Activated CD4-positive, alpha-beta memory T cell treated with anti-CD3 and anti-CD28 coated beads for 36 hours (primary cell): ENCODE results near the gene ZFX. TPM values are rescaled to one million over a fixed set of nuclear protein-coding genes. Genes with fewer than 3 reads are reported as not detected.
A peak's percentile ranks its signal among the peaks of the same experiment; 100 is the strongest.

ENCODE experiments used
- CTCF ChIA-PET: fragments of 350-600 bp; sonication (Branson Sonifier 250); formaldehyde crosslinking; loops from one replicate; lab custom pipeline; 2021; ENCODE audit warnings: antibody characterized with exemption, inconsistent platforms; lab: Charles Lee
- POLR2A ChIA-PET: fragments of 350-600 bp; sonication (Branson Sonifier 250); formaldehyde crosslinking; loops from one replicate; lab custom pipeline; 2021; ENCODE audit warnings: antibody characterized with exemption; lab: Charles Lee
- DNase-seq: peaks from one replicate; pipeline ENCODE4 v3.0.0-alpha.2; 2020
- H3K27ac Mint-ChIP-seq: one replicate; pipeline ENCODE4 v1.8.0; 2021; ENCODE audit warnings: mixed read lengths
- H3K27me3 Mint-ChIP-seq: one replicate; pipeline ENCODE4 v1.8.0; 2021; ENCODE audit warnings: mixed read lengths
- H3K36me3 Mint-ChIP-seq: one replicate; pipeline ENCODE4 v1.8.0; 2021; ENCODE audit warnings: mixed read lengths
- H3K4me1 Mint-ChIP-seq: one replicate; pipeline ENCODE4 v1.8.0; 2021; ENCODE audit warnings: low read depth, mixed read lengths
- H3K4me3 Mint-ChIP-seq: one replicate; pipeline ENCODE4 v1.8.0; 2021; ENCODE audit warnings: mild to moderate bottlenecking, mixed read lengths
- H3K9me3 Mint-ChIP-seq: one replicate; pipeline ENCODE4 v1.8.0; 2021; ENCODE audit warnings: mixed read lengths
- intact Hi-C: fragments of 100-400 bp; cut with micrococcal nuclease; formaldehyde crosslinking; loops from one replicate; pipeline ENCODE4 v1.15.1; 2023
- total RNA-seq, 2 experiments: library from RNA; stranded (reverse); gene quantifications; one replicate each; pipeline ENCODE4 v1.2.3, GENCODE V29; 2021

Gene ZFX
- total RNA-seq, 2 experiments from 2014 or later: 31.1 to 35.5 TPM

DNA sequence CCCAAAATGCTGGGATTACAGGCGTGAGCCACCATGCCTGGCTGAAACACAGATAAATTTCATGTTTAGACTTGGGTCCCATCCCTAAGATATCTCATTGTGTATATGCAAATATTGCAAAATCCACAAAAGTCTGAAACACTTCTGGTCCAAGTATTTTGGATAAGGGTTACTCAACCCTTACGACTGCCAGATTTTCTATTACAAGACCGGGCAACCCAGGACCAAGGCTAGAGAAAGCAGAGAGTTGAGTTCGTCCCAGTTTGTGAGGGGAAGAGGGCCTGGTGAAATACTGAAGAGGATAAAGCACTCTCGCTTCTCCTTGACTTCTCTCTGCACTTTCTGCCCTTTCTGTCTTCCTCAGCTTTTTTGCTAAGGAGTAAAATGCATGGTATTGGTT, 34.5 kb downstream of the ZFX start:
- Mint-ChIP-seq H3K9me3 (no peaks in the 10 kb centered on the region), H3K4me3 (no peak overlapping the region), H3K36me3 (peaks cover 6% of the 10 kb centered on the region), H3K27me3 (no peaks in the 10 kb centered on the region), H3K27ac (no peak overlapping the region), H3K4me1 (peaks cover 21% of the 10 kb centered on the region)
- no peak for DNase-seq
- intact Hi-C loops: no loop called here
- POLR2A ChIA-PET: no interaction called here
- CTCF ChIA-PET: no interaction called here

DNA sequence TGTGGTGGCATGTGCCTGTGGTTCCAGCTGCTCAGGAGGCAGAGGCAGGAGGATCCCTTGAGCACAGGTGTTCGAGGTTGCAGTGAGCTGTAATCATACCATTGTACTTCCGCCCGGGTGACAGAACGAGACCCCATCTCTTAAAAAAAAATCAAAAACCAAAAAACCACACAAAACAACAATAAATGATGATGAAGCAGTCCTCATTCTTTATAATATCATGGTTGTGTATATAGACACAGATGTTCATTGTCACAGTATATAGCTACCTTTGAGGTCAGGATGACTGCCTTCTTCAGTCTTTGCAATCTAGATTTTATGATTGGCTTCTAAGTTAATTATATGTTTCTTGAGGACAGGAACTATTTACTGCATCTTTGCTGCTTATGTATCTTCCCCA, 37.0 kb downstream of the ZFX start:
- H3K27me3 Mint-ChIP-seq: no peaks in the 10 kb centered on the region
- peaks cover 4% of the 10 kb centered on the region for H3K36me3 Mint-ChIP-seq
- intact Hi-C loops: loop anchor here (2.0 kb wide), 1 partner anchor 14 kb away; no protein-coding TSS in a partner anchor
- no peak overlapping the region for H3K27ac Mint-ChIP-seq
- no peak overlapping the region for H3K4me3 Mint-ChIP-seq
- CTCF ChIA-PET: no interaction called here
- DNase-seq: no peak
- no peaks in the 10 kb centered on the region for H3K9me3 Mint-ChIP-seq
- H3K4me1 Mint-ChIP-seq: peaks cover 31% of the 10 kb centered on the region
- POLR2A ChIA-PET: no interaction called here

- H3K9me3 Mint-ChIP-seq: no peaks in the 10 kb centered on the region
- DNase-seq: no peak
- ChIA-PET CTCF (no interaction called here), POLR2A (no interaction called here)
- H3K4me3 Mint-ChIP-seq: no peak overlapping the region
- no peaks in the 10 kb centered on the region for H3K27me3 Mint-ChIP-seq
- peaks cover 4% of the 10 kb centered on the region for H3K36me3 Mint-ChIP-seq
- H3K27ac Mint-ChIP-seq: no peak overlapping the region
- peaks cover 32% of the 10 kb centered on the region for H3K4me1 Mint-ChIP-seq
- intact Hi-C loops: loop anchor here (2.0 kb wide), 1 partner anchor 14 kb away; no protein-coding TSS in a partner anchor
Observed at GRCh38 chrX:24186986-24187385, 37.5 kb downstream of the ZFX start.

GRCh38 chrX:24189490-24189889, 40.0 kb downstream of the ZFX start:
- intact Hi-C loops: no loop called here
- Mint-ChIP-seq H3K36me3 (peaks cover 6% of the 10 kb centered on the region), H3K4me1 (peaks cover 50% of the 10 kb centered on the region), H3K4me3 (no peak overlapping the region), H3K27me3 (no peaks in the 10 kb centered on the region), H3K27ac (no peak overlapping the region), H3K9me3 (no peaks in the 10 kb centered on the region)
- DNase-seq: no peak
- CTCF ChIA-PET: no interaction called here
- POLR2A ChIA-PET: no interaction called here

GRCh38 chrX:24190500-24191156, 41.1 kb downstream of the ZFX start:
- H3K27ac Mint-ChIP-seq: no peak overlapping the region

DNA sequence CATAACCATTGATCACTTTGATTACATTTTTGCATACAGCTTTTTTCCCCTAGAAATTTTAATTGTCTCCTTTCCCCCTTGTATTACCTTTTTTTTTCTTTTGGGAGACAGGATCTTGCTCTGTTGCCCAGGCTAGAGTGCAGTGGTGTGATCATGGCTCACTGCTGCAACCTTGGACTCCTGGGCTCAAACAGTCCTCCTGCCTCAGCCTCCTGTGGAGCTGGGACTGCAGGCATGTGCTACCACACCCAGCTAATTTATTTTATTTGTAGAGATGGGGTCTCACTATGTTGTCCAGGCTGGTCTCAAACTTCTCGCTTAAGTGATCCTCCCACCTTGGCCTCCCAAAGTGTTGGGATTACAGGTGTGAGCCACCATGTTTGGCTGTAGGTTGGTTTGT, 47.0 kb downstream of the ZFX start:
- Mint-ChIP-seq H3K9me3 (no peaks in the 10 kb centered on the region), H3K27ac (no peak overlapping the region), H3K27me3 (no peaks in the 10 kb centered on the region), H3K4me3 (no peak overlapping the region), H3K4me1 (peaks cover 53% of the 10 kb centered on the region), H3K36me3 (peaks cover 6% of the 10 kb centered on the region)
- DNase-seq: no peak
- intact Hi-C loops: no loop called here
- CTCF ChIA-PET: no interaction called here
- POLR2A ChIA-PET: no interaction called here

More at GRCh38 chrX:24190500-24191156, 41.1 kb downstream of the ZFX start:
- Mint-ChIP-seq H3K27me3 (no peaks in the 10 kb centered on the region), H3K4me3 (no peak overlapping the region), H3K36me3 (peaks cover 6% of the 10 kb centered on the region), H3K9me3 (no peaks in the 10 kb centered on the region), H3K4me1 (peaks cover 51% of the 10 kb centered on the region)
- intact Hi-C loops: no loop called here
- ChIA-PET CTCF (no interaction called here), POLR2A (no interaction called here)
- DNase-seq: no peak

- POLR2A ChIA-PET: no interaction called here
- no peak overlapping the region for H3K27ac Mint-ChIP-seq
Observed at GRCh38 chrX:24198101-24198500, 48.6 kb downstream of the ZFX start.

DNA sequence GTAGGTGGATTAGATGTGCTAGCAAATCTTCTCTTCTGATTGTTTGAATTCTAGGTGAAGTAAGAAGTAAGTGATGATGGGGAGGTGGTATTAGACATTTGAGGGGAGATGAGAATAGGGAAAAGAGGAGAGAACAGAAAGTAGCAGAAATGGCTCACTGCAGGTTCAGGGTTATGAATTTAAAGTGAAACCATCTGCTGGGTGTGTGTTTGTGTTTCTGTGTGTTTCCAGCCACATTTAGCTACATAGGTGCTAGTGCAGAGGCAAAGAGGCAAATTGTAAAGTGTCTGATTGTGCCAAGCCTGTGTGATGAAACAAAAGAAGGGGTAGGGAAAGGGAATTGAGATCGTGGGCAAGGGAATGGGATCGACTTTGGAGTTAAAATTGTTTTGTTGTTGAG, 50.6 kb downstream of the ZFX start:
- Mint-ChIP-seq H3K4me1 (peaks cover 67% of the 10 kb centered on the region), H3K9me3 (no peaks in the 10 kb centered on the region), H3K27ac (peak overlapping the region; percentile 66), H3K27me3 (no peaks in the 10 kb centered on the region), H3K36me3 (peaks cover 15% of the 10 kb centered on the region), H3K4me3 (no peak overlapping the region)
- CTCF ChIA-PET: no interaction called here
- intact Hi-C loops: loop anchor here (2.0 to 5.0 kb wide), 3 partner anchors 13 to 48 kb away; no protein-coding TSS in a partner anchor
- POLR2A ChIA-PET: no interaction called here
- DNase-seq: no peak

More at GRCh38 chrX:24198101-24198500, 48.6 kb downstream of the ZFX start:
- Mint-ChIP-seq H3K4me1 (peaks cover 60% of the 10 kb centered on the region), H3K4me3 (no peak overlapping the region), H3K27me3 (no peaks in the 10 kb centered on the region), H3K9me3 (no peaks in the 10 kb centered on the region), H3K36me3 (peaks cover 13% of the 10 kb centered on the region)
- CTCF ChIA-PET: no interaction called here
- intact Hi-C loops: no loop called here
- no peak for DNase-seq

- intact Hi-C loops: loop anchor here (2.0 to 5.0 kb wide), 3 partner anchors 14 to 49 kb away; no protein-coding TSS in a partner anchor
- no peak for DNase-seq
- Mint-ChIP-seq H3K27me3 (no peaks in the 10 kb centered on the region), H3K36me3 (peaks cover 13% of the 10 kb centered on the region), H3K4me3 (no peak overlapping the region), H3K27ac (no peak overlapping the region), H3K9me3 (no peaks in the 10 kb centered on the region), H3K4me1 (peaks cover 65% of the 10 kb centered on the region)
- POLR2A ChIA-PET: no interaction called here
- CTCF ChIA-PET: interaction anchor here (1.0 kb wide), 1 partner anchor 59 kb away, joined by 3 read pairs; no protein-coding TSS in a partner anchor
Observed at GRCh38 chrX:24201216-24201615, 51.7 kb downstream of the ZFX start.

DNA sequence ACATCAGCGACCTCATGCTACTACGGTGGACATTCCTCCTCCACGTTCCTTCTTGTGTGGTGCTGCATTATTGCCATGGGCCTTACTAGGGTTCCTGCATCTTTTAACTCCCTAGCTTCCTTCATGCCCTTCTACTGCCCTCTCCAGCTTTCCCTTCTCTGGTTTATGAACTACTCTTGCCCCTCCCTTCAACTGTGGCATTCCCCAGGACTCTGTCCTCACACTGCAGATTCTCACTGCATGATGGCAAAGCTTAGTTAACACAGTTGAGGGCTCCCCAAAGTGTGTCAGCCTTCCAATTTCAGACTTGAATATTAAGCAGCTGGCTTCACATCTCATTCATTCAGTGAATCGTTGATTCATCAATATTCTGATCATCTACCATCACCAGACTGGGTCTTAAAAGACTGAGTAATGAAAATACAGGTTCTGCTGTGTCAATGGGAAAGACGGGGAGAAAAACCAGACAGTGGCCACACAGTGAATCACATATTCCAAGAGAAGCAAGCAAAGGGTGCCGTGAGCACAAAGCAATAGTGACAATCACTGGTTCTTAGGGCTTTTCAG, 53.0 kb downstream of the ZFX start:
- H3K27ac Mint-ChIP-seq: peak overlapping the region; percentile 78
- H3K4me3 Mint-ChIP-seq: no peak overlapping the region
- H3K9me3 Mint-ChIP-seq: no peaks in the 10 kb centered on the region
- POLR2A ChIA-PET: no interaction called here
- CTCF ChIA-PET: interaction anchor here (0.5 to 1.1 kb wide), 2 partner anchors 8 to 137 kb away, joined by 3 read pairs; no protein-coding TSS in a partner anchor
- H3K4me1 Mint-ChIP-seq: peaks cover 59% of the 10 kb centered on the region
- H3K27me3 Mint-ChIP-seq: no peaks in the 10 kb centered on the region
- DNase-seq: peak; percentile 17
- H3K36me3 Mint-ChIP-seq: peaks cover 13% of the 10 kb centered on the region
- intact Hi-C loops: loop anchor here (2.0 to 5.0 kb wide), 3 partner anchors 34 to 50 kb away; no protein-coding TSS in a partner anchor

DNA sequence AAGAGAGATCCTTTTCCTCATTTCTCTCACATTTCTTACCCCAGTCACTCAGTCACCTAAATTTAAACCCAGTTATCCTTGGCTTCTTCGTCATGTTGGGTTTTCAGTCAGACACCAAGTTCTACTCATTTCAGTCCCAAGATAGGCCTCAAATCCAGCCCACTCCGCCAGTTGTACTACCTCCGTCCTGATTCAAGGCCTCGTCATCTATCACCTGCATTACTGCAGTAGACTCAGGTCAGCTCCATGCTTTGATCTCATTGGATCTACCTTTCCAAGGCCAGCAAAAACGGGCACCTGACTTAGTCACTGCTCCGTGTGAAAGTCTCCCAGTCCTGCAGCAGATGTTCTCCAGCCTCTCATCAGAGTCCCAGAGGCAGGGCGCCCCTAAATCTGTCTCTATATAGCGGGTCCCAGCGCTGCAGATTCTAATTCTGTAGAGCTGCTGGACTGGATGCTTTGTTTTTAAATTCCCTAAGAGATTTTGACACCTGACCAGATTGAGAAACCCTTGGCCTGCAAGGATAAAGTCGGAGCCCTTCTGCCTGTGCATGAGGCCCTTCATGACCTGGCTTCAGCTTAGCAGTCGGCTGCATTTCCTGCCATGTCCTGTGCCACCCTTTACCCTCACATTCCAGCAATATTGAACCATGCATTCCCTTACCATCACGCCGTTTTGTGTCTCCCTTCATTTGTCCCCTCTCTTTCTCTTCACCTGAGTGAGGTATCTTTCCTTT, 53.7 kb downstream of the ZFX start:
- POLR2A ChIA-PET: no interaction called here
- H3K4me1 Mint-ChIP-seq: peaks cover 58% of the 10 kb centered on the region

GRCh38 chrX:24204331-24204730, 54.8 kb downstream of the ZFX start:
- Mint-ChIP-seq H3K27me3 (no peaks in the 10 kb centered on the region), H3K36me3 (peaks cover 16% of the 10 kb centered on the region), H3K4me3 (no peak overlapping the region), H3K9me3 (no peaks in the 10 kb centered on the region), H3K4me1 (peaks cover 49% of the 10 kb centered on the region), H3K27ac (peak overlapping the region; percentile 23)
- no peak for DNase-seq
- ChIA-PET POLR2A (no interaction called here), CTCF (no interaction called here)
- intact Hi-C loops: loop anchor here (5.0 kb wide), 2 partner anchors 38 to 52 kb away; no protein-coding TSS in a partner anchor

More for the DNA sequence above, 53.7 kb downstream of the ZFX start:
- Mint-ChIP-seq H3K9me3 (no peaks in the 10 kb centered on the region), H3K27ac (peak overlapping the region; percentile 78), H3K36me3 (peaks cover 16% of the 10 kb centered on the region), H3K4me3 (no peak overlapping the region), H3K27me3 (no peaks in the 10 kb centered on the region)
- CTCF ChIA-PET: interaction anchor here (0.5 to 1.1 kb wide), 2 partner anchors 9 to 138 kb away, joined by 3 read pairs; no protein-coding TSS in a partner anchor
- DNase-seq: peak; percentile 52
- intact Hi-C loops: loop anchor here (2.0 to 5.0 kb wide), 3 partner anchors 34 to 51 kb away; no protein-coding TSS in a partner anchor
